GM20000 (cell line): ENCODE data around the gene TAS2R16.

ENCODE experiments used
- DNase-seq: peaks from one replicate; pipeline ENCODE4 v3.0.0; 2012; ENCODE audit warnings: low spot score
- TF ChIP-seq, protein P1 (sequence below): IDR thresholded peaks from 2 replicates; pipeline ENCODE4 v1.5.1; 2012; ENCODE audit warnings: mild to moderate bottlenecking, control low read depth; ENCODE audit errors: extremely low read depth, missing control alignments

The TAS2R16 gene

GRCh38 chr7:122995600-122995999 is at the start of gene TAS2R16:
Gene TAS2R16 (minus strand): TSS chr7:122995700. CDS start chr7:122995634, 66 bp downstream.
- TF ChIP-seq, protein P1, sequence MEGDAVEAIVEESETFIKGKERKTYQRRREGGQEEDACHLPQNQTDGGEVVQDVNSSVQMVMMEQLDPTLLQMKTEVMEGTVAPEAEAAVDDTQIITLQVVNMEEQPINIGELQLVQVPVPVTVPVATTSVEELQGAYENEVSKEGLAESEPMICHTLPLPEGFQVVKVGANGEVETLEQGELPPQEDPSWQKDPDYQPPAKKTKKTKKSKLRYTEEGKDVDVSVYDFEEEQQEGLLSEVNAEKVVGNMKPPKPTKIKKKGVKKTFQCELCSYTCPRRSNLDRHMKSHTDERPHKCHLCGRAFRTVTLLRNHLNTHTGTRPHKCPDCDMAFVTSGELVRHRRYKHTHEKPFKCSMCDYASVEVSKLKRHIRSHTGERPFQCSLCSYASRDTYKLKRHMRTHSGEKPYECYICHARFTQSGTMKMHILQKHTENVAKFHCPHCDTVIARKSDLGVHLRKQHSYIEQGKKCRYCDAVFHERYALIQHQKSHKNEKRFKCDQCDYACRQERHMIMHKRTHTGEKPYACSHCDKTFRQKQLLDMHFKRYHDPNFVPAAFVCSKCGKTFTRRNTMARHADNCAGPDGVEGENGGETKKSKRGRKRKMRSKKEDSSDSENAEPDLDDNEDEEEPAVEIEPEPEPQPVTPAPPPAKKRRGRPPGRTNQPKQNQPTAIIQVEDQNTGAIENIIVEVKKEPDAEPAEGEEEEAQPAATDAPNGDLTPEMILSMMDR: no peak
- no peak for DNase-seq

DNA sequence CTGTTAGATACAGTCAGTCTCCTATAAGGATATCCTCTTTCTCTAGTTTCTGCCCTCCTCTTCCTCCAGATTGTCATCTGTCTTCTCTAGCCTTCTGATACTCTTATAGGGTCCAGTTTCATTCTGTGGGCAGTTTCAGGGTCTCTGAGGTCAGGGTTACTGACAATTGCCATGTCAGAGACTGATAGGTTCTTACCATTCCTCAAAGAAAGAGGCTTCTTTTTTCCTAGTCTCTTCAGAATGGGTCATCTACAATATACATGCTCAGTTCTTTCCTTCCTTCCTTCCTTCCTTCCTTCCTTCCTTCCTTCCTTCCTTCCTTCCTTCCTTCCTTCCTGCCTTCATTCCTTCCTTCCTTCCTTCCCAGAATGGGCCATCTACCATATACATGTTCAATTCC is 48.1 kb upstream of the TAS2R16 start:
- no peak for DNase-seq
- TF ChIP-seq, protein P1: no peak

DNA sequence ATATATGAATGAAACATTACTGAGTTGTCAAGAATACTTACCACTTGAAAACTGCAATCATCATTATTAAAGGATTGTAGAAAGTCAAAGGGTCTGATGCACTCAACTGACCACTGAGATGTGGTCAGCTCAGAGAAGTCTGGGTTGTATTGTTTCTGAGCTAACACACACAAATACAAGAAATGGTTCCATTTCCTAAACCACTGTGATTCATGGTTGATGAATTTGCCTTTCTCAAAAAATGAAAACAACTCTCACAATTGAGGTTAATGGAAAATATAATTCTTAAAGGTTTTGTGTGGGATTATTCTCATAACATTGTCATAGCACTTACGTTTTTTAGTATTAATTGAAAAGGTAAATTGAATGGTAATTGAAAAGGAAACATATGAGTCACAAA is 45.6 kb upstream of the TAS2R16 start:
- DNase-seq: no peak
- TF ChIP-seq, protein P1: no peak

DNA sequence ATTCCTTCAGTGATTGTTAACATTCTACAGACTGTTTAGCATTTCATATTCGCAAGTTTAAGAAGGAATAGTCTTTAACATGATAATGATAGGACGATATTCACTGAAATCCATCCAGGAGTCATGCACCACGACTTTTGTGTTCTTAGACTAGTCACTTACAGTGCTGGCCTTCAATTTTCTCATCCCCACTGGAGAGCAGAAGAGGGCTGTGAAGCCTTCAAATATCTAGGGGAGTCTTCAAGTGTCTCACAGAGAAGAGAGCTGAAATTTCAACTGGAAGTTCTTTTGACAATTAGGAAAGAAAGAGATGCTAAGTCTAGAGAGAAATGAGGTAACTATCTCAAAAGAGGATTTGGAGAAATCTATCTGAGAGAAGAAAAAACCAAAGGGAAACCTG is 43.8 kb upstream of the TAS2R16 start:
- TF ChIP-seq, protein P1: no peak
- no peak for DNase-seq

DNA sequence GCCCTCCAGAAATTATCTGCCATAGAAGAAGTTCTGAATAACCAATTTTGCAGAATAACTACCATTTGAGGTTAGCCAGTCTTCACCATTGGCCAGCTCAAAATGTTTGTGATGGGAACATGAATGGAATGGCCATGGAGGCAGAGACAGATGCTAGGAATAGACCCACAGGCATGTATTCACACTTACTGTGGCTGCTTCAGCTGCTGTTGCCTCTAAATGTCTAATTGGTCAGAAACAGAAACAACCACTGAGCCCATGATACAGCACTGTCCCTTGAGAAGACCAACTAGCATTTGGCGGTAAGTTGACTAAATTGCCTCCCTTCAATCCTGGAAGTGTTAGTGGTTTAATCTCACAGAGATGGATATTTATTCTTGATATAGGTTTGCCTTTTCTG is 38.6 kb upstream of the TAS2R16 start:
- DNase-seq: no peak
- TF ChIP-seq, protein P1: no peak

GRCh38 chr7:123030631-123031030 is 35.1 kb upstream of the TAS2R16 start:
- TF ChIP-seq, protein P1: no peak
- DNase-seq: no peak

DNA sequence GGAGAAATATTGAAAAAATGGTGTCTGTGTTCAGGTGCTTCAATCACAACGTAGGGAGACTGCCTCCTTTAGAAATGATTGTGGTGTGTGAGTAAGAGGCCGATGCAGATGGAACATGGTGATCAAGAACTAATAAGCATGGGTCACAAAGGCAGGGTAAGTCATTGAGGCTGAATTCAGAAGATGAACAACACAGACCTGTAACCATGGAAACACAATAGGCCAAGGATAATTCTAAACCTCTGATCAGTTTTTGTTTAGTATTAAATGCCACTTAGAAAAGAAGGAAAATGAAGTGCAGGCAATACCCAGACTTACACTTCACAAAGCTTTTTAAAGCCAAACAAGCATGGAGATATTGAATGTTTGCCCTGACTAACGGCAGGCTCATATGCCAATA is 32.8 kb upstream of the TAS2R16 start:
- no peak for DNase-seq
- TF ChIP-seq, protein P1: no peak

GRCh38 chr7:123026251-123026650 is 30.8 kb upstream of the TAS2R16 start:
- TF ChIP-seq, protein P1: no peak

More at GRCh38 chr7:123026251-123026650, 30.8 kb upstream of the TAS2R16 start:
- no peak for DNase-seq
